HG03280 (cell line): ENCODE data around the gene SERP2.
A peak's percentile ranks its signal among the peaks of the same experiment; 100 is the strongest.

Experiments
- ATAC-seq: cut with Tn5 transposase; IDR thresholded peaks from one replicate; pipeline ENCODE4 v1.9.1; 2021; ENCODE audit warnings: mild to moderate bottlenecking, moderate library complexity; ENCODE audit not compliant: unreplicated experiment

The SERP2 gene

DNA sequence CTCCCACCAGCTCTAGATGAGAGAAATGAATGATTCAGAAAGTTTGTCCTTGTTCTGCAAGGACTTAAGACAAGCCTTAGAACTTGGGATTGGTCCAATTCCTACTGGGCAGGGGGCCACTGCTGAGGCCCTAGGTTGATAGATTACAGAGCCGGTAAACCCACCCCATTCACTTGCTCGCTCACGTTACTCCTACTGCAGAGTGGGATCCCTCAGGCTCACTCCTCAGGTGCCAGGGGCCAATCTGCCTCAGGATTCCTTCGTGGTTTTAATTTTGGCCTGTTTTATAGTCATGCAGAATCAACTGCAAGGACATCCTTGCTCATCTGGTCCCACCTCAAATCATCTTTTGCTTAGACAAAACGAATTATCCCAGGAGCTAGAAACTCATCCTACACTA is 59.0 kb downstream of the SERP2 start:
- ATAC-seq = no peak

DNA sequence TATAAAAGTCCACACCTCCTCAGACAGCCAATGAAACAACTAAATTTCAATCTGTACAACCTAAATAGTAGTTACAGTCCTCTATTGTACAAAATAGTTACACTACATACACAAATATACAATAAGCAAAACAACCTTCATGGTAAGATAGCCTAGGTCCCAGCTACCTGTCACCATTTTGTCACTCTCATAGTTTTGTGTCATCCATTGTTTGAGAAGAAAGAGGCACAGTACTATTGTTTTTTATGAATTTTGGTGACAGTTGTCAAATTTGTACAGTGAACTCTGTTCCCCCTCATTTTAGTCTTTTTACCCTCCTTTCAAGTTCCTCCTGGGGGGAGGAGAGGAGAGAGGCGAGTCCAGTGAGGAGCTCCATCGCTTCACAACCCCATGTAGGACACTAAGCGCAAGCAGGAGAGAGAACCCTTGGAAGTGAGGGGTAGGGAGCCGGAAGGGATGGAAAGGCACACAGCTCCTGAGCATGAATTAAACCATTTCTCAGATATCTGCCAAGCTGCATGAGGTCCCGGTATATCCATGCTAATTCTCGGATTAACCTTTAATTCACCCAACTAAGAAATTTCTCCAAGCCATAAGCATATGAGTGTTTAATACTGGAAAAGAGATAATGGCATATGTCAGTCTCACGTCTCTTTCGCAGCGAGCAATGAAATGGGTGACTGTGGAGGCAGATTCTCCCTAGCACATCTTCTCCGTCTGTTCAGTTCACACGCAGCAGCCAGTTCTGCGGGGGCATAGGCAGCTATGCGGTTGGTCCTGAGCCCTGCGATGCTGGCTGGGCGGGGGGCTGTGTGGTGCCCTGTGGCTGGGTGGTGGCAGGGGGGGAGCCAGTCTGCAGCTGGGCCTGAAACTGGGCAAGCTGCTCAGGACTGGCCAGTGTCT is 60.5 kb downstream of the SERP2 start:
- ATAC-seq = no peak

- no peak for ATAC-seq
Measured at GRCh38 chr13:44434766-44435141, 61.1 kb downstream of the SERP2 start.

GRCh38 chr13:44435142-44435918 is 61.7 kb downstream of the SERP2 start:
- ATAC-seq = peak; percentile 70

DNA sequence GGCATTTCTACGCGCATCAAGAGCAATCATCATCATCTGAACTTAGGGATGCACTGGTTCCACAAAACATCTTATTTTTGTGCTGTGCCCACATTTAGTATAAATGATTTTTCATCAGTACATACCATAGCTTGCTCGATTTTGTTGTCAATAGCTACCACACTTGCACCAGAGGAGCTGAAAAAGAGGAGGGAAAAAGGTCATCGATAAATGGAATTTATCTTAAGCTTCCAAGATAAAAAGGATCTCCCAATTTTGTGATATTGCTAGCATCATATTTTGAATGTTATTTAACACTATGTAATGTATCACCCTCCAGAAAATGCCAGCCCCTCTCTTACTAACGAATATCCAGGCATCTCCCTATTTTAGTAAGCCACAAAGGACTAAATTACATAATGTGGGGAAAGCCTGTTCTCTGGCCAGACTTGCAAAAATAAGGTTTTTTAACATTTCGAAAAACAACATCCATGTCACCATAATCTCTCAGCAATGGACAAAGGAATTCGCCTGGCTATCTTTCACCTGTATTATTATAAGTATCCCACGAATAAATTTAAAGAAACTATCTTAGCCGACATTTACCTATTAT is 62.4 kb downstream of the SERP2 start:
- ATAC-seq = no peak

DNA sequence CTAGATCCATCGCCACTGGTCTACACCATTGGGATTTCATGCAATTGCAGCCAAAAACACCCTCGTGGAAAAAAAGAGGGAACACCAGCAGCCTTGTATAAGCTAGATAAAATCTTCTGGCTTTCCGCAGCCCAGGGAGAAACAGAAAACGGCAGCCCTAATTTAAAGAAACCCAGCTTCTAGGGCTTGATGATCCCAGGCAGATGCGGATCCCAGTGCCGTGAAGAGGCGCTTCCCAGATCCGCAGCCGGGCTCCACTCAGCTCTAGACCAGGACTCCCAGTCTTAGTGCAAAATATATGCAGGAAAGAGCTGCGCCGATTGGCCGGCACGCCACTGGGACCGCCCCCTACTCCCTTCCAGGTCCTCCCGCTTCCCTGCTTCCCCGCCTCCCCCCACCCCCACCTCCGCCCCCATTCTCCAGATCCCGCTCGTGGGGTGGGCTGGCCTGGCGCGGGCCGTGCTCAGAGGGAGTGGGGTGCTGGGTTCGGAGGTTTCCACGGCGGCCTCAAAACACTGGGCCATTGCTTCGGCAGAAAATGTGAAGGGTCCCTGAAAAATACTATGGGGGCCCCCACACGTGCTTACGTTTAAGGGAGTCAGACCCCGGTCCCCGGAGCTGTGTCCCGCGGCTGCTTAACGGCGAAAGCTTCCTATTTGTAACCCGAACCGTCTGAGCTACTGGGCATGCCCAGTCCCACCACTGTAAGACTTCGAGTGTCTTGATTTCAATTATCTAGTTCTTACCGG is 63.1 kb downstream of the SERP2 start:
- no peak for ATAC-seq

DNA sequence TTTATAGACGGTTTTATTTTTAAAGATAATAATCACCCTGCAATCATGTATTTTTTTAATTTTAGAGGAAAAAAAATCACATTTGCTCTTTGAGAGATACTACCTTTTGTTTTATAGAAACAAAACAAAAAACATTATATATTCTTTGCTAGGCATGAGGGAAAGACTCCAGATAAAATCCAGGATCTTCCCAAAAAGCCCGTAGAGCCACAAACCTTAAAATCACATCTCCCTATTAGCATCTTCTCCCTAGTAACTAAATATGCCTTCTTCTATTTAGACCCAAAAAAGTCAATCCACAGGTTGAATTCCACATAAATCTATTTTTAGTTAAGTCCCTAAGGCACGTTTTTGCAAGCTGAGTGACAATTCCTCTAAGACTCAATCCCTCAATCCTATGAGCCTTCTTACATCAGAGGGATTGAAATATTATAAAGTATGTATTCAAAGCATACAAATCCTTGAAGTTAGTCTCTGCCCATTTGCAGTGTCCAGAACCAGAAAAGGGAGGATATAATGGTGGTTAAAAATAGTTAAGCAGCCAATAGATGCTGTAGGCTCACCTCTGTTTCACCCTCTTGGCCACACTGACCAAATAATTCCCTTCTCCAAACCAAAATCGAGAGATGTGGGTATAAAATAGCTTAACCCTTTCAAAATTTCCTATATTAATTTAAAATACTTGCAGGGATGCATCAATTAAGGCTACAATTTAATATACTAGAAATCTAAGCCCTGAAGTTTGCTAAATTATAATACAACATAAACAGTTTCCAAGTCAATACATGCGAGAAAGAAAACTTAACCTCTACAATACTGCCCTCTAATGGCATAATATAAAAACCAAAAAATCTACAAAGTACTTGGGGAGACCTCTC is 64.0 kb downstream of the SERP2 start:
- ATAC-seq = no peak

- ATAC-seq = no peak
Measured at GRCh38 chr13:44438234-44438579, 64.6 kb downstream of the SERP2 start.

DNA sequence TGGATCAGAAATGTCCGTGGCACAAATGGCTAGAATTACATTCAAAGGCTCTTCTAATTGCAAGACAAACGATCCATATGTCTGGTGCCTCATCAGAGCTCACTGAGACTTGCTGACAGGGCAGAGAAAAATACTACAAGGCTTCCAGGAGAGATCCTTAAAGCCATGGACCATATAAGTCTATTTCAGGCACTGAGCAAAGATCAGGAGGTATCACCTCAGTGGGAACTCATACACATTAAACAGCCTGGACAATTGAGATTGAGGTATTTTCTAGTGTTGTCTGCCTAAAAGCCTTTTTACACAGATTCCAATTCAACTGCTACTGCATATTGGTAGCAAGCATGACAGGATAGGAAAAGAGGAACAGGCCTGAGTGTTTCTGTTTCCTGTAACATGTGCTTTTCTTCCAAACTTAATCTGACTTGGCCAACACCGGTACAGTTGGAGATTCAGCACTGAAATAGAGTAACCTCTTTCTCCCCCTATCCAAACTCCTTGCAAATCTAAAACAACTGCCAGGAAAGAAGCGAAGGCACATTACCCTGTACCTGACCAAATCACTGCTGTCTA is 65.9 kb downstream of the SERP2 start:
- ATAC-seq = no peak

DNA sequence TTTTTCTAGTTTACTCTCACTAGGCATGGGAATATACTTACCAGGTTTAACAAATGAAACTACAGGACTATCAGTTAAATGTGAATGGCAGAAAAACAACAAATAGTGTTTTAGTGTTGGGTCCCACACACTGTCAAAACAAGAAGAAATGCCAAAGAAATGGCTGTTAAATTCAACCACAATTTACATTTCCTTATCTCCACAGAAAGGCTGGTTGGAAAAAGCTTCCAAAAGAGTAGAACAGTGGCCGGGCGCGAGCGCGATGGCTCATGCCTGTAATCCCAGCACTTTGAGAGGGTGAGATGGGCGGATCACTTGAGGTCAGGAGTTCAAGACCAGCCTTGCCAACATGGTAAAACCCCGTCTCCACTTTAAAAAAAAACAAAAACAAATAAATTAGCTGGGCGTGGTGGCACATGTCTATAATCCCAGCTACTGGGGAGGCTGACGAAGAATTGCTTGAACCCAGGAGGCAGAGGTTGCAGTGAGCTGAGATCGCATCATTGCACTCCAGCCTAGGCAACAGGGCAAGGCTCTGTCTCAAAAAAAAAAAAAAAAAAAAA is 66.5 kb downstream of the SERP2 start:
- ATAC-seq = no peak
